HG02981 (cell line): Measurements from ENCODE around the gene CMPK2.

Experiments
- ATAC-seq: cut with Tn5 transposase; IDR thresholded peaks from one replicate; pipeline ENCODE4 v1.9.1; 2021; ENCODE audit warnings: mild to moderate bottlenecking, moderate library complexity; ENCODE audit not compliant: unreplicated experiment

The CMPK2 gene

DNA sequence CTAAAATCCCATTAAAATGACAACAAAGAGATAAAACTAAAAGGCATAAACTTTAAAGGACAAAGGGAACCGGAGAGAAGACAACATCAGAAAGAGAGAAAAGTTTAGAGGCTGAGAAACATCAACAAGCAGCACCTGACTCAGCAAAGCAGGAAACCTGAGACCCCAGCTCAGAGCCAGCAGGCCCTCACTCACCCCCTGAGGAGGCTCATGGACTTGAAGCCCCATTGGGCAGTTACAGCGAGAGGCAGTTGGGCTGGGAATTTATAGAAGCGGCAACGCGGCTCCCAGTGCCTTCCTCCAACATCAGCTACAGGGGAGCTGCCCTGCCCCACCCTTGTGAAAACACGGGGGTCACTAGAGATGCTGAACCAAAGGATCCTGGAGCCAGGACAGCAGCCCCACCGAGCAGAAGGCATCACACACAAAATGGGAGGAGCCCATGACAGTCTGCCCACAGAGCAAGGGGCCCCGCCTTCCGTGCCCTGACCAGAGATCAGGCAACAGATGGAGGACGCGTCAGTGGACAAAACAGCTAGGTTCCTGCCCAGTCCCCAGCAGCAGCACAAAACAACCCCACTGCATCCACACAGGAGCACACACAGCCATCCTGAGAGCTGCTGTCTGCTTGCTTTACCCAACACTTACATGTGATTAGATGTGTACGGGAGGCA, 52.7 kb downstream of the CMPK2 start:
- no peak for ATAC-seq

- ATAC-seq: no peak
Observed at GRCh38 chr2:6810961-6811360, 54.7 kb downstream of the CMPK2 start.

DNA sequence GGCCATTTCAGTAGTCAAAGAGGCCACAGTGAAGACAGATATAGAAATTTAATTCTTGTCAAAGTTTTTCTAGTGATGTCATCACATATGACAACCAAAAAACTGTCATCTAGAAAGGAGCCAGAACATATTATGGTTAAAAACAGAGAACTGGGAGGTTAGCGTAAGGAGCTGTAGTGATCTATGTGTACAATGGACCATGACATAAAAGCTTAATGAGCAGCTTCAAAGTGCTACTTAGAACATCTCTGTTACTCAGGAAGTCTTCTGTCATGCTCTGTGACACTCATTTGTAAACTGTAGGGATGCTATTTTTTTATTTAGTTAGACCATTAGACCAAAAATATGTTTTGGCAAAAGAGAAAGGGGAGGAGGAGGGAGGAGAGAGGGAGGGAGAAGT, 57.3 kb downstream of the CMPK2 start:
- no peak for ATAC-seq

DNA sequence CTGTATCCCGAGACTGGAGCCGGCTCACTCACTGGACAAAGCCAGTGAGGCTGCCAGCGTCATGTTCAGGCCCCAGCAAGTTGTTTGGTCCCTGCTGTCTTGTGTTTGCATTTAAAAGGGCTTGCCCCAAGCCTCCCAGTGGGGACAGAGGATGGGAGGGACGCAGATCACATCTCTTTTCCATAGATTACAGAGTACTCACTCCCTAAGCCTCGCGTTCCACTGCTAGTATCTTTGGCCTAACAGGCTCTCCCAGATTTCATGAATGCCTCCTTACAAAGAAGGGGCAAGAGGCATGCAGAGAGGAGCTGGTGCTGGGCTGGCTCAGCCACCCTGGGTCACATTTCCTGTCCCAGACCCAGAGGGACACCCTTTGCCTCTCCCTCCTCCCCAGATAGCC, 59.1 kb downstream of the CMPK2 start:
- ATAC-seq: no peak

- no peak for ATAC-seq
Observed at GRCh38 chr2:6800553-6800952, 65.2 kb downstream of the CMPK2 start.
